Mesendoderm (in vitro differentiated cells): ENCODE measurements around the gene OR5T3. TPM values are rescaled to one million over a fixed set of nuclear protein-coding genes. Genes with fewer than 3 reads are reported as not detected.
"Not testable (repeated sequence)": the region's sequence is repeated elsewhere in the genome, so short reads cannot be mapped to it uniquely, and the experiment has no call there.

Experiments
- DNase-seq: peaks from one replicate; pipeline ENCODE4 v3.0.0; 2013
- H2AK5ac ChIP-seq: 2 replicates; pipeline ENCODE4 v1.6.1; 2013; ENCODE audit warnings: low read length, inconsistent platforms
- H2BK120ac ChIP-seq: 2 replicates; pipeline ENCODE4 v1.6.1; 2013; ENCODE audit warnings: low read depth, mild to moderate bottlenecking, low read length, moderate library complexity, mixed read lengths
- H2BK15ac ChIP-seq: replicated peaks from 2 replicates; pipeline ENCODE4 v1.6.1; 2013; ENCODE audit warnings: low read depth, mild to moderate bottlenecking, moderate library complexity
- H2BK5ac ChIP-seq: 2 replicates; pipeline ENCODE4 v1.6.1; 2013; ENCODE audit warnings: low read length, inconsistent platforms
- H3K18ac ChIP-seq: 2 replicates; pipeline ENCODE4 v1.6.1; 2013; ENCODE audit warnings: mild to moderate bottlenecking, low read length, mixed read lengths
- H3K23ac ChIP-seq: one replicate; pipeline ENCODE4 v1.6.1; 2013; ENCODE audit warnings: low read length
- H3K27ac ChIP-seq: 2 replicates; pipeline ENCODE4 v1.5.1; 2013; ENCODE audit warnings: low read depth, mild to moderate bottlenecking, inconsistent platforms, low read length, moderate library complexity
- H3K27me3 ChIP-seq: 2 replicates; pipeline ENCODE4 v1.6.1; 2013; ENCODE audit warnings: low read length, control low read depth, mild to moderate bottlenecking, inconsistent platforms; ENCODE audit not compliant: insufficient read depth, poor library complexity
- H3K36me3 ChIP-seq: 2 replicates; pipeline ENCODE4 v1.6.1; 2013; ENCODE audit warnings: low read length, inconsistent platforms; ENCODE audit not compliant: control insufficient read depth, insufficient read depth
- H3K4ac ChIP-seq: one replicate; pipeline ENCODE4 v1.6.1; 2013; ENCODE audit warnings: low read depth, mild to moderate bottlenecking, low read length, moderate library complexity
- H3K4me1 ChIP-seq: 2 replicates; pipeline ENCODE4 v1.6.1; 2013; ENCODE audit warnings: low read depth, low read length, inconsistent platforms; ENCODE audit not compliant: control insufficient read depth
- H3K4me2 ChIP-seq: 2 replicates; pipeline ENCODE4 v1.6.1; 2013; ENCODE audit warnings: low read length
- H3K4me3 ChIP-seq: 2 replicates; pipeline ENCODE4 v1.5.1; 2013; ENCODE audit warnings: mild to moderate bottlenecking, low read length
- H3K56ac ChIP-seq: one replicate; pipeline ENCODE4 v1.6.1; 2013; ENCODE audit warnings: low read length
- H3K79me1 ChIP-seq: 2 replicates; pipeline ENCODE4 v1.6.1; 2013; ENCODE audit warnings: low read length, inconsistent platforms
- H3K79me2 ChIP-seq: 2 replicates; pipeline ENCODE4 v1.6.1; 2013; ENCODE audit warnings: mild to moderate bottlenecking, low read length; ENCODE audit not compliant: control insufficient read depth, insufficient read depth
- H3K9ac ChIP-seq: 2 replicates; pipeline ENCODE4 v1.6.1; 2013; ENCODE audit warnings: low read length, inconsistent platforms
- H4K5ac ChIP-seq: one replicate; pipeline ENCODE4 v1.6.1; 2013; ENCODE audit warnings: low read length
- H4K8ac ChIP-seq: one replicate; pipeline ENCODE4 v1.6.1; 2013; ENCODE audit warnings: low read depth, mild to moderate bottlenecking, control low read depth, low read length, moderate library complexity
- WGBS: extraction: QIAGEN DNeasy Blood & Tissue Kit; methylation state at CpG from one replicate; pipeline ENCODE4 v1.1.7; 2013; ENCODE audit warnings: low lambda C conversion rate, missing lambda C conversion rate; ENCODE audit not compliant: insufficient coverage; ENCODE audit errors: extremely low coverage; 5-methylcytosine and 5-hydroxymethylcytosine counted together
- polyA plus RNA-seq, 2 experiments: library from polyadenylated mRNA; stranded (reverse); fragments of 200-250 nt; gene quantifications; one replicate each; pipeline ENCODE4 v1.2.3, GENCODE V29; 2013

Gene OR5T3
- not detected for polyA plus RNA-seq (2013, experiment 1 of 2)
- polyA plus RNA-seq (2013, experiment 2 of 2) = not detected

DNA sequence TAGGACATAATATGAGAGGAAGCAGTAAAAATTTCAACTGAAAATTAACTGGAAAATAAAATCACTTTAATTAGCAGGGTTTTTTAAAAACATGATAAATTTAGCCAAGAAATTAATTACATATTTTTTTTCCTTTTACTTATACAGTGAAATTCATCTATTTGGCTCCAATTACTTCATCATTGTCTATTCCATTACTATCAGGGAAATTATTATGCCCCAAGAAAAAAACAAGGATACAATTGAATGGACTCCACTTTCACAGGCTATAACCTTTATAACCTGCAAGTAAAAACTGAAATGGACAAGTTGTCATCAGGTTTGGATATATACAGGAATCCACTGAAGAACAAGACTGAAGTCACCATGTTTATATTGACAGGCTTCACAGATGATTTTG lies at the start of gene OR5T3:
OR5T3 (plus strand) TSS at position 301 of the 400 bp plus-strand sequence; CDS start at position 301, 0 bp downstream.
- Histone ChIP-seq H3K27me3 (no peaks in the 10 kb centered on the region), H4K5ac (no peak within 1 kb of the TSS), H3K4me3 (no peak within 1 kb of the TSS), H3K36me3 (no peaks in the 10 kb centered on the region), H3K79me2 (no peaks in the 10 kb centered on the region), H4K8ac (no peak within 1 kb of the TSS), H3K4me2 (no peak within 1 kb of the TSS), H2BK5ac (no peak within 1 kb of the TSS), H3K9ac (no peak within 1 kb of the TSS), H3K4me1 (no peaks in the 10 kb centered on the region), H2BK15ac (no peak within 1 kb of the TSS), H3K18ac (no peak within 1 kb of the TSS), H3K27ac (no peak within 1 kb of the TSS), H2AK5ac (no peak within 1 kb of the TSS), H2BK120ac (no peak within 1 kb of the TSS), H3K79me1 (no peaks in the 10 kb centered on the region), H3K56ac (no peak within 1 kb of the TSS), H3K4ac (no peak within 1 kb of the TSS), H3K23ac (no peak within 1 kb of the TSS)
- DNase-seq = no peak

DNA sequence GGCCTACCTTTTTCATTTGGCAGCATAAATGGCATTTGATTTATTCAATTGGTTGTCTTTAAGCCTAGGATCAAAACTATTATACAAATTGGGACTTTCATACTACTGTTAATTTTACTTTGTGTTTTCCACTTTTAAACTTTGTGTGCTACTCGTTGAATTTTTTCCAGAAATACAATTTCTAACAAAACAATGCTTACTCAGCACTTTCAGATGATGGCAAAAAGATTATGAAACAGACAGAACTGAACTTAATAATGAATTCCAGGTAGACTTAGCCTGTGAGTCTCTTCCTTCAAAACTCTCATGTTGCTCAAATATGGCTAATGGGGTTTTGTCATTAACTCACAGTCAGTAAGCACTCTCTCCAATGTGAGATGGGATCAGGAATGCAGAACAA lies 44.3 kb upstream of the OR5T3 start:
- no peak overlapping the region for H3K18ac ChIP-seq
- no peak overlapping the region for H2BK5ac ChIP-seq
- H3K79me2 ChIP-seq = no peaks in the 10 kb centered on the region
- H3K79me1 ChIP-seq = no peaks in the 10 kb centered on the region
- H3K27me3 ChIP-seq = no peaks in the 10 kb centered on the region
- no peak overlapping the region for H2AK5ac ChIP-seq
- no peak overlapping the region for H2BK120ac ChIP-seq
- no peak overlapping the region for H3K4ac ChIP-seq
- no peaks in the 10 kb centered on the region for H3K36me3 ChIP-seq
- H3K4me2 ChIP-seq = no peak overlapping the region
- WGBS = no CpG with 5 or more reads among the region's 1 CpG
- H3K27ac ChIP-seq = no peak overlapping the region
- no peaks in the 10 kb centered on the region for H3K4me1 ChIP-seq
- no peak overlapping the region for H3K56ac ChIP-seq
- H3K4me3 ChIP-seq = no peak overlapping the region
- no peak overlapping the region for H4K5ac ChIP-seq
- no peak overlapping the region for H3K9ac ChIP-seq
- no peak overlapping the region for H2BK15ac ChIP-seq
- no peak overlapping the region for H3K23ac ChIP-seq
- DNase-seq = no peak
- H4K8ac ChIP-seq = no peak overlapping the region

DNA sequence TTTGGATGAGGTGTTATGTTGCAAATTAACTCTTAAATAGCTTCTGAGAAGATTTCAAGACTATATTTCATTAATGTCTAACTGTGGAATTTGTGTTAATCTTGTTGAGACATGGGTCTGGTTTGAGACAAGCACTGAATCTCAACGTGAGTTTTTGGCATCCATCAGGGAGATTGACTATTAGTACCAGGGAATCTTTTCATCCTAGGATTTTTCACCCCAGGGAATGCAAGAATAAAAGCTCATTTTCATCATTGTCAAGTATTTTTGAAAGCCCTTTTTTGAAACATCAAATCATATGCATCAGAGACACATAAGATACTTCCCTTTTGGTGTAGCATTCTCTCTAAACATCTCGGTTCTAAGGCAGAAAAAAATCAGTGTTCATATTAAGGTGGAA lies 37.5 kb upstream of the OR5T3 start:
- no peak overlapping the region for H4K8ac ChIP-seq
- DNase-seq = no peak

DNA sequence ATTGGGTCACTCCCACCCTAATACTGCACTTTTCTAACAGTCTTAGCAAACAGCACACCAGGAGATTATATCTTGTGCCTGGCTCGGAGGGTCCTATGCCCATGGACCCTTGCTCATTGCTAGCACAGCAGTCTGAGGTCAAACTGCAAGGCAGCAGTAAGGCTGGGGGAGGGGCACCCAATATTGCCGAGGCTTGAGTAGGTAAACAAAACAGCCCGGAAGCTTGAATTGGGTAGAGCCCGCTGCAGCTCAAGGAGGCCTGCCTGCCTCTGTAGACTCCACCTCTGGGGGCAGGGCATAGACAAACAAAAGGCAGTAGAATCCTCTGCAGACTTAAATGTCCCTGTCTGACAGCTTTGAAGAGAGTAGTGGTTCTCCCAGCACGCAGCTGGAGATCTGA lies 32.3 kb upstream of the OR5T3 start:
- not testable (repeated sequence) for H3K9ac ChIP-seq, H3K4me1 ChIP-seq, H2BK15ac ChIP-seq, H3K79me2 ChIP-seq, DNase-seq, H3K4me2 ChIP-seq, H3K27me3 ChIP-seq, H3K18ac ChIP-seq, H3K4ac ChIP-seq, H4K5ac ChIP-seq, H2BK5ac ChIP-seq, H3K36me3 ChIP-seq, H4K8ac ChIP-seq, H3K79me1 ChIP-seq, H3K4me3 ChIP-seq, H2BK120ac ChIP-seq, H3K27ac ChIP-seq, H3K23ac ChIP-seq, H2AK5ac ChIP-seq, H3K56ac ChIP-seq
- WGBS = no CpG with 5 or more reads among the region's 5 CpGs

More for the DNA sequence above, 37.5 kb upstream of the OR5T3 start:
- Histone ChIP-seq H3K79me2 (no peaks in the 10 kb centered on the region), H3K56ac (no peak overlapping the region), H2BK5ac (no peak overlapping the region), H3K18ac (no peak overlapping the region), H3K79me1 (no peaks in the 10 kb centered on the region), H3K27ac (no peak overlapping the region), H3K36me3 (no peaks in the 10 kb centered on the region), H4K5ac (no peak overlapping the region), H2BK120ac (no peak overlapping the region), H3K4ac (no peak overlapping the region), H3K4me2 (no peak overlapping the region), H3K4me1 (no peaks in the 10 kb centered on the region), H3K27me3 (no peaks in the 10 kb centered on the region), H2AK5ac (no peak overlapping the region), H3K9ac (no peak overlapping the region), H3K23ac (no peak overlapping the region), H2BK15ac (no peak overlapping the region), H3K4me3 (no peak overlapping the region)
- no CpG with 5 or more reads among the region's 2 CpGs for WGBS

DNA sequence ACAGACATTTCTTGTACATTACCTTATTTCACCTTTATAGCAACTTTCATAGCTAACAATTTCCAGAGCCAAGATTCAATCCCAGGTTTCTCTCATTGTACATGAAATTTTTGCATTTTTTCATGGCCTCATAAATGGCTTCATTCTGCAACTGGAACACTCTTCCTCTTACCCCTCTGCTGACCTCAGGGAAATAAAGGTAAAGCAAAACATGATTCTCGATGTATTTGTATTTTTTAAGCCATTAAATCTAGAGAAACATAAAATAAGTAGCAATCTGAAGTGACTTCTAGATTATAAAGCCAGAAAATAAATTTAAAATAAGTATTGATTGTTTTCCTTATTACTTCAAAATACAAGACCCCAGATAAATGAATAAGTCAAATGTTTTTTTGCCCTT lies 17.9 kb upstream of the OR5T3 start, which contains the start of gene OR5T2:
OR5T2 (minus strand) TSS at position 101 of the 400 bp plus-strand sequence. CDS start 1,193 bp downstream, outside the sequence.
- Histone ChIP-seq H3K79me1 (no peaks in the 10 kb centered on the region), H3K27ac (no peak within 1 kb of the TSS), H2AK5ac (no peak within 1 kb of the TSS), H2BK120ac (no peak within 1 kb of the TSS), H2BK5ac (no peak within 1 kb of the TSS), H3K23ac (no peak within 1 kb of the TSS), H2BK15ac (no peak within 1 kb of the TSS), H3K27me3 (no peaks in the 10 kb centered on the region), H3K56ac (no peak within 1 kb of the TSS), H3K18ac (no peak within 1 kb of the TSS), H4K5ac (no peak within 1 kb of the TSS), H3K4me3 (no peak within 1 kb of the TSS), H3K4ac (no peak within 1 kb of the TSS), H4K8ac (no peak within 1 kb of the TSS), H3K79me2 (no peaks in the 10 kb centered on the region), H3K4me1 (no peaks in the 10 kb centered on the region), H3K36me3 (no peaks in the 10 kb centered on the region), H3K4me2 (no peak within 1 kb of the TSS), H3K9ac (no peak within 1 kb of the TSS)
- no peak for DNase-seq
- WGBS = no CpG with 5 or more reads among the region's 1 CpG

DNA sequence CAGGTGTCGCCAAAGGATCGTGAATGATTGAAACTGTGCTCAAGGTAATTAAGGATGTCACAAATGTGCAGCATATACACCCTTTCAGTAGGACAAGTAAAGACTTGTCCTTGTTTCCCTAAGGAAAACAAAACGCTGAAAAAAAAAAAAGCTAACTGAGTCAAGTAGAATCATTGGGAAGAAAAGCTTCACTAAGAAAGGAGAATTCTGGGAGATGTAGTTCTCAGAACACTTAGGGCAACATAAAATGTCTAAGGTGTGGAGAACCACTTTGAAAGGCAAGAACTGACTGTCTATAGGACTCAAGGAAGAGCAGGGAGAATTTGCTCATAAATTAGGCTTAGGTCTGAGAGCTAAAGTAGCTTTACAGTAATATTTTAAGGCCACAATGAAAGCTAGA lies 19.0 kb downstream of the OR5T3 start:
- Histone ChIP-seq H4K5ac (no peak overlapping the region), H3K4ac (no peak overlapping the region), H3K36me3 (no peaks in the 10 kb centered on the region), H2BK15ac (no peak overlapping the region), H3K4me2 (no peak overlapping the region), H3K79me2 (no peaks in the 10 kb centered on the region), H3K18ac (no peak overlapping the region), H3K9ac (no peak overlapping the region), H3K23ac (no peak overlapping the region), H3K56ac (no peak overlapping the region), H2AK5ac (no peak overlapping the region), H2BK120ac (no peak overlapping the region), H3K4me1 (no peaks in the 10 kb centered on the region), H3K79me1 (no peaks in the 10 kb centered on the region), H4K8ac (no peak overlapping the region), H3K27ac (no peak overlapping the region), H2BK5ac (no peak overlapping the region), H3K4me3 (no peak overlapping the region), H3K27me3 (no peaks in the 10 kb centered on the region)
- DNase-seq = no peak
- WGBS = no CpG with 5 or more reads among the region's 3 CpGs
